HG03095 (cell line): ENCODE data around the gene ARHGEF35.
A peak's percentile ranks its signal among the peaks of the same experiment; 100 is the strongest.
"Not testable (repeated sequence)": the region's sequence is repeated elsewhere in the genome, so short reads cannot be mapped to it uniquely, and the experiment has no call there.

Experiments
- ATAC-seq: cut with Tn5 transposase; IDR thresholded peaks from one replicate; pipeline ENCODE4 v1.9.1; 2021; ENCODE audit warnings: moderate library complexity; ENCODE audit not compliant: unreplicated experiment

Gene ARHGEF35

DNA sequence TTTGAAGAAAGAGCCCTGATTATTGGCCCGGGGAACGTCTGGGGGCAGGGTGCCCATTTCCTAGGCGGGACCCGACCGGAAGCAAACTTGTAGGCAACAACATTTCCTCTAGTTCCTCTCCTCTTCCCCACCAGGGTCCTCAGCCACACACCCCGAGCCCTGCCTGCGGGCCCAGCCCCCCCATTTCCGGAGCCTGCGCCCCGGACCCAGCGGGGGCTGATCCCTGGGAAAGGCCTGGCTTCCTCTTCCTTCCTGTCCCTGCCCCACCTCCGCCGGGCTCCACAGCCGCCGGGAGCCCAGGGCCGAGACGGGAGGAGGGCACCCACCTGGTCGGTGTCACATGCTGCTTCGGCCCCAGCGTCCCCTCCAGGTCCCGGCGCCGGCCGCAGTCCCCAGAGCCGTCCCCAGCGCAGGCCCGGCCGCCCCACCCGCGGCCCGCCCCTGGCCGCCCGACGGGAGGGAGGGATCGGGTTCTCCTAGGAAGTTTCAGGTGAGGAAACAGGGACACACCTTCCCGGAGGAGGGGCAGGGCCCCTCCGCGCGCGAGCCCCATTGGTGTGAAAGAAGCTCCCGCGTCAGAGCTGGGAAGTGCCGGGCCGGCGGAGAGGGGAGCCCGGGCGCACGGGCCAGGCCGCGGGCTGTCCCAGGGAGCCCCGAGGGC lies at the start of gene ARHGEF35:
Gene ARHGEF35, minus strand, starts transcription at position 622 of the 661 bp plus-strand sequence. CDS start 7,450 bp downstream, outside the sequence.
- ATAC-seq: peak; percentile 50

DNA sequence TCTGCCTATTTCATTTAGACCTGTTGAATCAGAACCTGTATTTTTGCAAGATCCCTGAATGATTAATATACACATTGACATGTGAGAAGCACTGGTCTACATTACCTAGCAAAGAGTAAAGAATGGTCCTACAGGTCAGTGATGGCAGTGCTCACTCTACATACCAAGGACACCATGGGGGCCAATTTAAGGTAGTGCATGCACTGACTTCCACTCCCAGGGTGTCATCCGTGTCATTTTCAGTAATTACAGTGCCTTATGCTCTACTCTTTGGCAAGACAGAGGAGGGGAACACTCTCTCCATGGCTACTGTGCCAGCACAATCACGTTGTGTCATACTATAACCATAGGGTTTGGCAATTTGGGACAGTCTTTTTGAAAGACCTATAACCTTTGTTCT lies 49.7 kb upstream of the ARHGEF35 start:
- ATAC-seq: not testable (repeated sequence)

DNA sequence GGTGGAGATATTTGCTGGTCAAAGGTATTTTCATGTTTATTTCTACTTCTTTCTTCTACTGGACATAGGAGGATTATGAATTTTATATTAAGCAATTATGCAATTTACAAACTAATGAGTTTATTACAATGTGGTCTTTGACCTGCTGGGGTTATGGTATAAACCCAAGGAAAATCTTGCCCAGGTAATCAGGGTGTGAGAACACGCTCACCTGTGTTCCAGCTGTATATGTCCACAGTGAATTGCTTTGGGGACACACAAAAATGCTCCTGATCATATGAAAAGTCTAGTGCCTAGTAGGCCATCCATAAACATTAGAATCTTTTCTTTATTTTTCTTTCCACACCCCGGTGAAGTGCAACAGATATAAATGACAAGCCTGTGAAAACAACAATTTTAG lies 43.7 kb upstream of the ARHGEF35 start, which contains the start of gene OR2A42:
Gene OR2A42, minus strand, starts transcription at position 241 of the 400 bp plus-strand sequence. CDS start 6,762 bp downstream, outside the sequence.
- not testable (repeated sequence) for ATAC-seq

DNA sequence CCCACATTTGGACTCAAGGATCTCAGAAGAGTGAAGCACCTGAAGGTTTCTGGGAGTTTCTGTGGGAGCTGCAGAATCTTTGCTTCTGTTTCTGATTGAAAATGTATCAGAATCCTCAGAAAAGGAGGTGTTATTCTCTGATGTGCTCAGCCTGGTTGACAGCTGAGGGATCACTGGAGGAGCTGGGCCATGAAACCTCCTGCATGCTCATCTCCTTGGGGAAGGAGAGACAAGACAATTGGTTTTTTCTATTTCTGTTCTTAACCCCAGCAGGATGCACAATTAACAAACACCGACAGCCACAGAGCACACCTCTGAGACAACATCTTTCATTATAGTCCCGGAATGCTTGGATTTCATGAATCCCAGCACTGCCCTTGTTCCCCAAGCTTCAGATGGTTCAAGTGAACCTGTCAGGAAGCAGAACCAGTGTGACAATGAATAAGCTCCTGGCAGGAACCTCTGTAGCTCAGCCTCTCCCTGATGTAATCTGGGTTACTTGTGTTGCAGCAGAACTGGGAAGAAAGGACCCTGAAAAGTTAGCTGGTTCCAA lies 43.0 kb upstream of the ARHGEF35 start:
- not testable (repeated sequence) for ATAC-seq

DNA sequence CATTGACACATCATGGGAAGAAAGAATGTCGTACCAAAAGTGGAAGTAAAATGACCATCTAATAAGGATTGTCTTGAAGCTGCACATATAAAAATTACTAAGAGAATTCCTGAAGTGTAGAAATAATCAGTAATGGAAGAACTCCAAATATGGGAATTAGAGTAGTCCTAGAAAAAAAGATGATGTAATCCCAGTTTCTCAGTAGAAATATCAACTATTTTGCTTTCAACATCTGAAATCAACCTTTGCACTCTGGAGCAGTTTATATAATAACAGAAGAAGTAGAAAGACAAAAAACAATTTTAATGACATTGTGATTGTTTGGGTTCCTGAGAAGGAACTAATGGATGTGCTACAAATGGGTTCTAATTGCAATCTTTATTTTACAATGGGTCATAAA lies 37.4 kb upstream of the ARHGEF35 start:
- not testable (repeated sequence) for ATAC-seq

DNA sequence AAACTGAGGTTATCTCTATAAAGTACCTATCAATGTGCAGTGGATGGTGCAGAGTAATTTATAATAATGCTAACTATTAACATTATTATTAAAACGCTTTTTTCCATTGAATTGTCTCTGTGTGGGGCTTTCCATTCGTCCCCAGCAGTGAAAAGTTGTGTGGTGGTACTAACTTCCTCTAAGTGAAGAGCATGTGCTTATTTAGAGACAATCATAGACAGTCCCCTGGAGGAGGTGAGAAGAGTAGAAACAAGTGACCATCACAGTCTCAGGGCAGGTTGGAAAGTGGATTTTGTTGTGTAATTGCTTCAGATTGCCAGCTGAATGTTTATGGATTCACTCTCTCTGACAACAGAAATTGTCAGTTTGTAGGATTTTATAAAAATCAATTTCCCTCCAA lies 35.4 kb upstream of the ARHGEF35 start:
- not testable (repeated sequence) for ATAC-seq

DNA sequence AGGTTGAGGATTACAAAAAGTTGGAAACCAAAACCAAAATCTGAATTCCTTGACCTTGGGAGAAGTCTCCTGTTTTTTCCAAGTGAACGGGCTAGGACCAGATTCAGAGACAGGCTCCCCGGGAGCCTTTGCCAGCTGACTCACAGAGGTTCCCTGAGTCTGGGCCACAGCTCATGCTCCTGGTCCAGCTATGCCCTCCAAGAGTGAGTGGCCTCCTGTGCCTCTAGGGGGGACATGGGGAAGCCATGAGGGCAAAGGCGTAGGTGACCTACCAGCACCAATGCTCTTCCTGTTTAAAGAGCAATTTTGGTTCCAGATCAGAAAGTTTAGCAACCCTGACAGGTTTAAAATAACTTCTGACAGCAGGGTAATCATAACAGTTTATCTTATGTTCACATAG lies 33.2 kb upstream of the ARHGEF35 start:
- ATAC-seq: not testable (repeated sequence)

DNA sequence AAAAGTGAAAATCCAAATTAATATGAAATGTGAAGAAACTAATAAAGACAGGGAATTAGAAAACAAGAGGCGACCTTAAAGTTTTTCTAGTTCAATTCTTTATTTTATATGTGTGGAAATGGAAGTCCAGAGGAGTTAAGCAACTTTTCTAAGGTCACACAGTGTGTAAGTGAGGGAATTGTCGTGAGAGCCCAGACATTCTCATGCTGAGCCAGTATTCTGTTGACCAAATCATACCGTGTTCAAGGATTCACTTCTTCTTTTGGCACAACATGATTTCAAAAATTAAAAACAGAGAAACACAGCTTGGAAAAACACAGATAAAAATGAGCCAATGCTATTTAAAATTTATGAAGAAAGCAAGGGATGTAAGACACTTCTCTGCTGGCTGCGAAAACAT lies 31.2 kb upstream of the ARHGEF35 start:
- not testable (repeated sequence) for ATAC-seq

DNA sequence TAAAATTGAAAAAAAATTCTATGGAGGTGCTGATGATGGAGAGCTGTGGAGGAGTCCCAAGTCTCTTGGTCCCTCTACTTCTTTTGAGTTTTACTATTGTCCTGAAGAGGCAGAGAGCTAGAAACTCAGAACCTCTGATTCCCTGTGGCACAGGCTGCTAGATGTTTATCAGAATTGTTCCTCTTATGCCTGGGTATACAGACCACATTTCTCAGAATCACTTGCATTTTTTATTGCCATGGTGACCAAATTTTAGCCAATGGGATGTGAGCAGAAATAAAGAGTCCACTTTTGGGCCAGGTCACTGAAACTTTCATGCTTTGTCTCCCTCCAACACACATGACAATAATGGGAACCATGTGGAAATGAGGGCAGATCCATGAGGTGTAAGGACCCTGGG lies 28.0 kb upstream of the ARHGEF35 start:
- ATAC-seq: not testable (repeated sequence)

DNA sequence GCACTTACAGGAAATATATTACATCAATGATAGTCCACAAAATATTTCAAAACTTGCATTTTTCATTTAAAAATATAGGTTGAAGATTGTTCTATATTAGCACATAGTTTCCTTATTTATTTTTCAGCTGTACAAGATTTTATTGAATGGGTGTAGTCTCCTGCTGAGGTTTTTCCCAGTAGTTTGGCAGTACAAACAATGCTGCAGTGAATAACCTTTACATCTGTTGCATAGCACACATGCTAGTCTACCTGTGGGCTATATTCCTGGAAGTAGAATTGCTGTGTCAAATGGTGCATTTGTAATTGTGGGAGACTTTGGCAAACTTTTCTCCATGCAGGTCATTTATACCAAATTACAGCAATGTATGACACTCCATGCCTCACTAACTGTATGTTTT lies 24.9 kb upstream of the ARHGEF35 start:
- ATAC-seq: not testable (repeated sequence)

DNA sequence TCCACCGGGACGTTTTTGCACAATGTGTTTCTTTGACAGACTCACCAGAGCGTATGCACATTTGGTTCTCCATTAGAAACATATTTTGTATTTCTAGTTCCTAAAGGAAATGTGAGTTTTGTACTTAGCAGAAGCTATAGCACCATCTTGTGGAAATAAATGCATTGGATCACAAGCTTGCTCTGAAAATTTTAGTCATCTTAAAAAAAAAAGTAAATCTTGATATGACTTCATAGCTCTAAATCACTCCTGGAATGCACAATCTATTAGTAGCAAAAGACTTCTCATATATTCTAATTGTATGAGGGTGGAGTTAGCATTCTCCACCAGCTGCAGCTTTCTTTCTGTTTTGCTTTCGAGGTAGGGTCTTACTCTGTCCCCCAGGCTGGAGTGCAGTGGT lies 23.5 kb upstream of the ARHGEF35 start:
- ATAC-seq: not testable (repeated sequence)

DNA sequence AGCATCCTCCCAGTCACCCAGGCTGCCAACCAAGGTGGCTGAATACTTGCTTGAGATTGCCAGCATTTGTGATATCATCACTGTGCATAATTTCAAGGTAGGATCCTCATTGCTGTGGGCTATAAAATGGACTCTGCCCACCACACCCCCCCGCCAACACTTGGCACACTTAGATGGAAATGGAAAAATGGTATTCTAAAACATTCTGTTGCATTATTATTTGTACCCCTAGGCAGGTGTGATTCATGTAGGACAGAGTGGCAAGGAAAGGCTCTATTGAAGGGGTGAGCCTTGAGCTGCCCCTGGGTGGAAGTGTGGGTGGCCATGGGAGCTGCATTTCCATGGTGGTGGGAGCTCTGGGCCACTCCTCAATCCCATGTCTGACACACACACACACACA lies 22.9 kb upstream of the ARHGEF35 start:
- ATAC-seq: not testable (repeated sequence)

DNA sequence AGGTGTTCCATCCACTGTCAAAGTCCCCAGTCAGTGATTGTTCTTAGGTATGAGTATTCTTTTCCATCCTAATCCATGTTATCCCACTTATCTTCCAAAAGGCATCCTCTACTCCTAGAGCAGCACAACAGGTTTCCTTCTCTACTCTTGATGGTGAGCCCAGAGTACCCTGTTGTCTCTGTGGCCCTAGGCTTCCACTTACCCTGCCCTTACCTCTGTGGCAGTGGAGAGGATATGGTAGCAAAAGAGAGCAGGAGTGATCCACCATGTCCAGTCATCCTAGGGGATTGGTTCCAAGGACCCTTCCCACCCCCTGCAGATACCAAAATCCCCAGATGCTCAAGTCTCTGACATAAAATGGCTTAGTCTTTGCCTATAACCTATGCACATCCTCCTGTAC lies 21.6 kb upstream of the ARHGEF35 start:
- ATAC-seq: not testable (repeated sequence)

DNA sequence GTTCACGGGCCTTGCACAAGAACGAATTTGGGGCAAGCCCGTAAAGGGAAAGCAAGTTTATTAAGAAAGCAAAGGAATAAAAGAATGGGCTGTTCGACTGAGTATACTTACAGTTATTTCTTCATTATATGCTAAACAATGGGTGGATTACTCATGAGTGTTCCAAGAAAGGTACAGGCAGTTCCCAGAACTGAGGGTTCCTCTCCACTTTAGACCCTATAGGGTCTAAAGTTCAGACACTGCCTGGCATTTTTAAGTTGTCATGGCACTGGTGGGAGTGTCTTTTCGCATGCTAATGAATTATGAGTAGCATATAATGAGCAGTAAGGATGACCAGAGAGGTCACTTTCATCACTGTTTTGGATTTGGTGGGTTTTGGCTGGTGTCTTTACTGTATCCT lies 9.7 kb upstream of the ARHGEF35 start:
- not testable (repeated sequence) for ATAC-seq

DNA sequence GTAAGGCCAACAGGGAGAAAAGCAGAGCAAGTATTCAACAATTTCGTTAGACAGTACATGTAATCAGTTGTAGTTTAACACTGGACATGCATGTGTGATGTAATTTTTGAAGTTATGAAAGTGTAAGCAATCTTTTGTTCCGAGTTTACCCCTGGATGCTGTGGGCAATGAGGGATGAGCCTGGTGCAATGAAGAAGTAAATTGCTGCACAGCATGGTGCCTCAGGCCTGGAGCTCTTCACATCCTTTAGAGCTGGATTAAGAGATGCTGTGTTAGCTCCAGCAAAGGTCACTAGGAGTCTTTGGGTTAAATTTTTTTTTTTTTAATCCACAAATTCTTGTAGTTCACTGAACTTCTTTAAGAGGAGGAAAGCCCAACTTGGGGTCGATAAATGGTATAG lies 7.5 kb upstream of the ARHGEF35 start:
- ATAC-seq: not testable (repeated sequence)

DNA sequence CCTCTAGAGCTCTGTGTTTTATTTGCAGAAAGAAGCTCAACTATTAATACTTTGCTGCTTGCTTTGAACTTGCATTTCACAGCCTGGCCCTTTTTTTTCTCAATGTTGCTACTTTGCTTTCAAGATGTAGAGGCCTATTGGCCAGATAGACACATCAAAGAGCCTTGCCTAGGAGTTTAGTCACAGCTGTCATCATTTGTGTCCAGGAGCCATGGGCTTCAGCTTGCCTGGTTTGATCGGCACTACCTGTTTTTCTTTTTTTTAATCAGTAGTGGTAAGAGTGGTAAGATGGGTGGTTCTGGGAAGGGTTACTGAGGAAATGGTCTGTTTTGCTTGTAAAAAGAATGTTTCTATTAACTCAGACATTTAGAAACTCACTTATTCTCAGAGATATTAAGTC lies 6.3 kb upstream of the ARHGEF35 start:
- not testable (repeated sequence) for ATAC-seq

DNA sequence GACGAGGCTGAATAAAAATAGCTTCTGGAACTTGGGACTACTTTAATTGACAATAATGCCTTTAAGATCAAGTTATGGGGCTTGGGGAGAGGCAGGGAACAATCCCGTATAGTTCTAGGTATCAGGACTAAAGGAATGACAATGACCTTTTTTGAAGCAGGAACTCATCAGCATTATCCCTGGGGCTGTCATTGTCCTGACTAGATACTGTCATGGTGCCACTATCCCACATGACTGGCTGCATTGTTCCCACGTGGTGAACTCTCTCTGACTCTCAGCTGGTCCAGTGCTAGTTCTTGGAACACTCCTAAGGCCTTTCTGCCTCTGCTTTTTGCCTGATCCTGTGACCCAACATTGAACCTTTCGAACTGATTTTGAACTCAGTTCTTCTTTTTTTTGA lies 3.3 kb upstream of the ARHGEF35 start:
- ATAC-seq: not testable (repeated sequence)

DNA sequence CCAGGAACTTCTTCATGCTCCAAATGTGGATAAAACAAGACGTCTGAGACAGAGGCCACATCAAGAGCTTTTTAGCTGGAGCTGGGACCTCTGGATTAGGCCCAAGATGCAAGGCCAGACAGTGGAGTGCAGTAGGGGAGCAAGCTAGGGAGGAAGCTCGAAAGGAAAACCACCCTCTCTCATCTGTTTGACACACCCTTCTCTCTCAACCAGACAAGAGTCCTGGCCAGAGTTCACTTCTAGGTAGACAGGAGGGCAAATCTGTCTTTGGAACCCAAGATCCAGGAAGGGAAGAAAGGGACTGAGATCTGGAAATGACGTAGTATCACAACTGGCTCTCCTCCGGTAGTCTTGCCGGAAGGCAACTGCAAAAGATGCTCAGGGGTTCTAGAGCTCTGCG lies 1.2 kb downstream of the ARHGEF35 start:
- ATAC-seq: not testable (repeated sequence)

DNA sequence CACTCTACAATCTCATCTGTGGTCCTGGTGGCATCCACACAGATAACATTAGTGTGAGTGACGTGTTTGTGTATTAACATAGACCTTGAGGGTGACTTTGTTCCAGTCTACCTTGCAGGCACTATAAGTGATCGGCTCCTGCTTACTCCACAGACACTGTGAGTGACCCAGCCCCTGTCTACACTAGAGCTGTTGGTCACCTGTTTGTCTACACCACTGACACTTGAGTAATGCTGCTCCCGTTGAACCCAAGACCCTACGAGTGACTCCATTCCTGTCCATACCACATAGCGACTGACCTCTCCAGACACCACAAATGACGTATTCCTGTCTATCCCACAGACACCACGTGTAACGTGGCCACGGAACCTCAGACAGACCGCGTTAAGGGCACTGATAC lies 1.9 kb downstream of the ARHGEF35 start:
- ATAC-seq: not testable (repeated sequence)

DNA sequence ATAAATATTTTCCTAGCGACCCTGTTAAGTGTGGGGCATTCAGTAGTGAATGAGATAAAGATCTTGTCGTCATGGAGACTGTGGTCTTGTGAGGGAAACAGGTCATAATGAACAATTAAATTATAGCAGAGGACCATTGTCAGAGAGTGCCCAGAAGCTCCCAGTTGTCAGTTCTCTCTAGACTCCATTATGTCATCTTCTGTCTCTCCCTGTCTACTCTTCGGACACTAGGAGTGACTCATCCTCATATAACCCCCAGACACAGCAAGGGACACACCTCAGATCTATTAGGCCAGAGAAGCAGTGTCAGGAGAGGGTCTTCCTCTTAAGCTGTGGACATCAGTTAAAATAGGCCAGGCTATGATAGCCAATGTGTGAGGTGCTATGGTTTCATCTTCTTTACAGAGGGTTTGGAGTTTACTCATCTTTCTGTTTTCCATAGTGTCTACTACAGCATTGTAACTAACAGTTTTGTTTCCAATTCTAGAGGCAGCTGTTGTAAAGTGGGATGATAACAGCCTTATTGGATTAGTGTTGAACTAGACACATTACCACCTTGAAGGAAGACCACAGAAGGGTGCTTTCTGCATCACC lies 7.0 kb downstream of the ARHGEF35 start:
- ATAC-seq: not testable (repeated sequence)

DNA sequence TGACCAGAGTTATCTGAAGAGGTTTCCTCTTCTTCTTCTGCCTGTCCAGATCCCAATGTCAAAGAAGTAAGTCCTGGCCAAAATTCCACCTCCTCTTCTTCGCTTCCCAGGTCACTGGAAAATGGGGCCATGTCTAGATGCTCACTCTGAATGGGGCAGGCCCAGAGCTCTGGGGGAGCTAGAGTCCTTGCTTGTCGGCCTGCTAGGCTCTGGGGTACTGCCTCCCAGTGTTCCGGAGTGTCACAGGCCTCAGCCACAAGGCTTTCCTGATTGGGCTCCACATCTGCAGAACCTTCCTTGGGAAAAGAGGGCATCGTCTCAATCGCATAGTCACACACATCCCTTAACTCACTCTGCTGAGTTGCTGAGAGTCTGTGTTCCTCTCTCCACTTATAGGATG lies 7.8 kb downstream of the ARHGEF35 start:
- ATAC-seq: not testable (repeated sequence)

DNA sequence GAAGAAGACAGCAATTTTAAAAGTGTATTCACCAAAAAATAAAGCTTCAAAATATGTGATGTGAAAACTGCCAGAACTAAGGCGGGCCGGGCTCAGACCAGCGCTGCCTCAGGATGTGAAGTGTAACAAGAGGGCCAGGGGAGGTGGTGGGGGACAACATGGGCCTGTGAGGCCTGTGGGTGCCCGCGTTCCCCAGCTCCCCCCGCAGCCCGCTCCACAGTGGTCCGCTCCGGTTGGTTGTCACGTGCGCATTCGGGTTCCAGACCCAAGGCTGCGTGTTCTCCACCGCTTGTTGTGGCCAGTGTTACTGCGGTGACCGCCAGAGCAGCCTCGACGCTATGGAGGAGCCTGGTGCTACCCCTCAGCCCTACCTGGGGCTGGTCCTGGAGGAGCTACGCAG lies 12.5 kb downstream of the ARHGEF35 start, which contains the start of gene CTAGE4:
Gene CTAGE4, plus strand, starts transcription at position 301 of the 400 bp plus-strand sequence. Its CDS starts 38 bp downstream, at position 339.
- not testable (repeated sequence) for ATAC-seq
